H1 (cell line): Measurements from ENCODE around the gene KLKB1. TPM values are rescaled to one million over a fixed set of nuclear protein-coding genes. Genes with fewer than 3 reads are reported as not detected.

ENCODE experiments used
- CTCF ChIA-PET: fragments of 300-600 bp; sonication (Branson Sonifier 250); formaldehyde crosslinking; loops from one replicate; lab custom pipeline; 2021; ENCODE audit not compliant: partially characterized antibody; lab: Charles Lee
- POLR2A ChIA-PET: fragments of 300-600 bp; sonication (Branson Sonifier 250); formaldehyde crosslinking; loops from one replicate; lab custom pipeline; 2021; ENCODE audit warnings: inconsistent platforms; ENCODE audit not compliant: partially characterized antibody; lab: Charles Lee
- DNase-seq, 2 experiments: peaks; one replicate each; pipeline versions ENCODE4 v3.0.0 to v3.0.0-alpha.2; 2010 to 2022; ENCODE audit warnings: low spot score in 2 of 2, low read depth in 1 of 2, mixed read lengths in 1 of 2
- FAIRE-seq: peaks from 2 replicates; lab custom pipeline; 2011; peaks lifted over from hg19 to GRCh38; lab: Jason Lieb, UNC
- H2AFZ ChIP-seq: 2 replicates; pipeline ENCODE4 v1.8.1; 2012; ENCODE audit warnings: low read length, inconsistent platforms
- H2AK5ac ChIP-seq: 2 replicates; pipeline ENCODE4 v1.6.1; 2013; ENCODE audit warnings: low read depth, low read length
- H2BK120ac ChIP-seq: replicated peaks from 2 replicates; pipeline ENCODE3; 2013; ENCODE audit warnings: low read depth, low read length, inconsistent platforms
- H2BK12ac ChIP-seq: 2 replicates; pipeline ENCODE4 v1.6.1; 2013; ENCODE audit warnings: low read depth, low read length
- H2BK15ac ChIP-seq: 2 replicates; pipeline ENCODE4 v1.6.1; 2013; ENCODE audit warnings: low read length
- H2BK20ac ChIP-seq: 2 replicates; pipeline ENCODE4 v1.6.1; 2013; ENCODE audit warnings: low read length
- H2BK5ac ChIP-seq: 2 replicates; pipeline ENCODE4 v1.6.1; 2013; ENCODE audit warnings: low read depth, low read length
- H3K14ac ChIP-seq: 2 replicates; pipeline ENCODE4 v1.6.1; 2013; ENCODE audit warnings: inconsistent platforms; ENCODE audit not compliant: insufficient read length
- H3K18ac ChIP-seq: 2 replicates; pipeline ENCODE4 v1.6.1; 2013; ENCODE audit warnings: low read length; ENCODE audit errors: extremely low read depth
- H3K23ac ChIP-seq: 2 replicates; pipeline ENCODE4 v1.6.1; 2013; ENCODE audit warnings: inconsistent platforms; ENCODE audit not compliant: insufficient read length
- H3K23me2 ChIP-seq: 2 replicates; pipeline ENCODE4 v1.6.1; 2013; ENCODE audit warnings: low read depth, low read length
- H3K27ac ChIP-seq: 2 replicates; pipeline ENCODE4 v1.6.1; 2011; ENCODE audit warnings: low read depth, low read length, inconsistent platforms
- H3K27me3 ChIP-seq, 4 experiments: replicated peaks in 1 of 4; 1 replicate in 1 of 4; 2 replicates in 3 of 4; pipeline versions ENCODE4 v1.6.1 to v1.8.1; 2011 to 2013; ENCODE audit warnings: low read length in 3 of 4, mild to moderate bottlenecking in 3 of 4, inconsistent platforms in 2 of 4, mixed read lengths in 2 of 4, moderate library complexity in 1 of 4; ENCODE audit not compliant: control insufficient read depth in 3 of 4, insufficient read depth in 3 of 4; ENCODE audit errors: extremely low read depth in 1 of 4
- H3K36me3 ChIP-seq, 4 experiments: 2 replicates each; pipeline versions ENCODE4 v1.6.1 to v1.8.1; 2011 to 2013; ENCODE audit warnings: mild to moderate bottlenecking in 4 of 4, low read length in 3 of 4, moderate library complexity in 2 of 4, control low read depth in 1 of 4, inconsistent platforms in 1 of 4; ENCODE audit not compliant: insufficient read depth in 4 of 4, control insufficient read depth in 2 of 4
- H3K4ac ChIP-seq: replicated peaks from 2 replicates; pipeline ENCODE3; 2013; ENCODE audit warnings: low read length, low read depth, mixed read lengths, inconsistent platforms; ENCODE audit not compliant: insufficient read length
- H3K4me1 ChIP-seq, 4 experiments: replicated peaks in 1 of 4; 1 replicate in 1 of 4; 2 replicates in 3 of 4; pipeline versions ENCODE4 v1.6.1 to v1.8.1; 2011 to 2013; ENCODE audit warnings: low read length in 3 of 4, inconsistent platforms in 2 of 4, mixed read lengths in 1 of 4; ENCODE audit not compliant: insufficient read depth in 4 of 4, control insufficient read depth in 3 of 4
- H3K4me2 ChIP-seq, 2 experiments: 2 replicates each; pipeline versions ENCODE4 v1.6.1 to v1.8.1; 2011 to 2013; ENCODE audit warnings: low read depth in 2 of 2, low read length in 2 of 2, control low read depth in 1 of 2, inconsistent platforms in 1 of 2, mild to moderate bottlenecking in 1 of 2; ENCODE audit not compliant: insufficient read depth in 1 of 2
- H3K4me3 ChIP-seq, 4 experiments: fragments of 200-600, 300-600 bp in 1 of 4; sonication (generic), shearing (Covaris generic), sonication (Bioruptor Twin) in 1 of 4; 2 replicates each; pipeline versions ENCODE4 v1.5.1 to v1.8.1; 2011 to 2016; ENCODE audit warnings: low read length in 4 of 4, low read depth in 3 of 4, control low read depth in 2 of 4, inconsistent platforms in 2 of 4, mild to moderate bottlenecking in 2 of 4, mixed read lengths in 1 of 4, moderate library complexity in 1 of 4; ENCODE audit not compliant: insufficient read depth in 2 of 4; ENCODE audit errors: extremely low read depth in 1 of 4
- H3K56ac ChIP-seq: replicated peaks from 2 replicates; pipeline ENCODE3; 2013; ENCODE audit warnings: low read depth, mild to moderate bottlenecking, mixed read lengths, low read length, inconsistent platforms; ENCODE audit not compliant: insufficient read length
- H3K79me1 ChIP-seq: 2 replicates; pipeline ENCODE4 v1.6.1; 2013; ENCODE audit warnings: low read depth, low read length, control low read depth
- H3K79me2 ChIP-seq, 2 experiments: 2 replicates each; pipeline versions ENCODE4 v1.6.1 to v1.8.1; 2012 to 2013; ENCODE audit warnings: low read length in 2 of 2, mild to moderate bottlenecking in 2 of 2, inconsistent platforms in 1 of 2; ENCODE audit not compliant: insufficient read depth in 2 of 2, control insufficient read depth in 1 of 2
- H3K9ac ChIP-seq, 4 experiments: replicated peaks in 1 of 4; 1 replicate in 1 of 4; 2 replicates in 3 of 4; pipeline versions ENCODE4 v1.6.1 to v1.8.1; 2011 to 2013; ENCODE audit warnings: low read depth in 3 of 4, low read length in 3 of 4, control low read depth in 2 of 4, mild to moderate bottlenecking in 2 of 4, moderate library complexity in 2 of 4, inconsistent platforms in 1 of 4; ENCODE audit errors: extremely low read depth in 1 of 4
- H3K9me3 ChIP-seq, 2 experiments: 2 replicates each; pipeline versions ENCODE4 v1.6.1 to v1.8.1; 2012 to 2013; ENCODE audit warnings: mild to moderate bottlenecking in 2 of 2, moderate library complexity in 2 of 2, control low read depth in 1 of 2, inconsistent platforms in 1 of 2, low read depth in 1 of 2, low read length in 1 of 2, mixed read lengths in 1 of 2; ENCODE audit not compliant: insufficient read depth in 2 of 2
- H4K20me1 ChIP-seq, 2 experiments: replicated peaks in 1 of 2; 2 replicates each; pipeline versions ENCODE3 to v1.8.1; 2011 to 2013; ENCODE audit warnings: inconsistent platforms in 2 of 2, low read length in 2 of 2, mild to moderate bottlenecking in 1 of 2; ENCODE audit not compliant: insufficient read depth in 2 of 2, control insufficient read depth in 1 of 2
- H4K5ac ChIP-seq: 2 replicates; pipeline ENCODE4 v1.6.1; 2013; ENCODE audit warnings: low read length, low read depth, mixed read lengths, inconsistent platforms; ENCODE audit not compliant: insufficient read length
- H4K8ac ChIP-seq: 2 replicates; pipeline ENCODE4 v1.8.0; 2013; ENCODE audit warnings: mild to moderate bottlenecking, moderate library complexity, low read length, inconsistent platforms; ENCODE audit not compliant: insufficient read depth; ENCODE audit errors: extremely low read depth
- H4K91ac ChIP-seq: replicated peaks from 2 replicates; pipeline ENCODE3; 2013; ENCODE audit warnings: low read length, mixed read lengths, inconsistent platforms; ENCODE audit not compliant: insufficient read length
- E2F6 ChIP-seq: IDR thresholded peaks from 2 replicates; pipeline ENCODE4 v1.6.1; 2012; ENCODE audit warnings: inconsistent platforms
- EGR1 ChIP-seq: IDR thresholded peaks from 2 replicates; pipeline ENCODE4 v1.6.1; 2011; ENCODE audit warnings: low read depth, low read length, borderline replicate concordance
- GTF2F1 ChIP-seq: IDR thresholded peaks from 2 replicates; pipeline ENCODE4 v1.6.1; 2012; ENCODE audit warnings: low read depth, low read length, improper control_type of control experiment, borderline replicate concordance
- HDAC2 ChIP-seq, 2 experiments: fragments of 300-600 bp in 1 of 2; sonication (generic) in 1 of 2; IDR thresholded peaks; 2 replicates each; pipeline ENCODE4 v1.6.1; 2011 to 2012; ENCODE audit warnings: low read depth in 2 of 2, low read length in 2 of 2, mild to moderate bottlenecking in 2 of 2, moderate library complexity in 2 of 2, borderline replicate concordance in 1 of 2, inconsistent platforms in 1 of 2
- JUN ChIP-seq: IDR thresholded peaks from 2 replicates; pipeline ENCODE4 v1.6.1; 2011; ENCODE audit warnings: low read depth, mild to moderate bottlenecking, improper control_type of control experiment, low read length
- JUND ChIP-seq: IDR thresholded peaks from 2 replicates; pipeline ENCODE4 v1.6.1; 2011; ENCODE audit warnings: mild to moderate bottlenecking, improper control_type of control experiment, low read length
- MAX ChIP-seq: IDR thresholded peaks from 2 replicates; pipeline ENCODE4 v1.6.1; 2012; ENCODE audit warnings: inconsistent platforms
- RNF2 ChIP-seq: fragments of 200-900, 300-1000 bp; sonication (generic); IDR thresholded peaks from 2 replicates; pipeline ENCODE4 v1.7.1; 2016; ENCODE audit warnings: borderline replicate concordance, low read depth, mild to moderate bottlenecking, antibody characterized with exemption, low read length; ENCODE audit not compliant: poor library complexity, severe bottlenecking; ENCODE audit errors: missing control alignments
- TBP ChIP-seq: IDR thresholded peaks from 2 replicates; pipeline ENCODE4 v1.6.1; 2011; ENCODE audit warnings: low read depth, low read length, improper control_type of control experiment
- USF2 ChIP-seq: IDR thresholded peaks from 2 replicates; pipeline ENCODE4 v1.6.1; 2011; ENCODE audit warnings: low read length, improper control_type of control experiment
- WGBS, 2 experiments: shearing (Covaris generic) in 1 of 2; methylation state at CpG; one replicate each; pipeline versions ENCODE4 v1.1.6 to v1.1.7; 2013 to 2015; ENCODE audit warnings: low lambda C conversion rate in 2 of 2, mixed read lengths in 2 of 2, inconsistent platforms in 1 of 2, low coverage in 1 of 2, missing lambda C conversion rate in 1 of 2; ENCODE audit not compliant: insufficient replicate concordance in 2 of 2, insufficient coverage in 1 of 2, insufficient read length in 1 of 2; ENCODE audit errors: extremely low coverage in 1 of 2, missing lambda C conversion rate in 1 of 2; 5-methylcytosine and 5-hydroxymethylcytosine counted together
- polyA plus RNA-seq, 7 experiments: library from polyadenylated mRNA; depleted of rRNA in 3 of 7; stranded (reverse) in 5 of 7; unstranded in 2 of 7; fragments of >200 nt in 5 of 7; fragments of 200-250 nt in 2 of 7; gene quantifications; 1 replicate in 5 of 7; 2 replicates in 1 of 7; 4 replicates in 1 of 7; pipeline versions ENCODE4 v1.2.1 to v1.2.3, GENCODE V29; 2011 to 2013; ENCODE audit warnings: missing spikeins in 2 of 7, mixed read lengths in 2 of 7
- total RNA-seq: library from RNA; stranded (reverse); fragmentation: NEBNext Ultra II Directional; extraction: Animal tissue kit (Norgen Biotek cat#: 25700); gene quantifications from 2 replicates; pipeline ENCODE4 v1.2.1, GENCODE V29; 2021

Gene KLKB1
- total and polyA plus RNA-seq, 2 of the 8 experiments (the other 6 are each of a cell fraction or from before 2014, with no cell fraction given): 12.0 to 20.9 TPM

DNA sequence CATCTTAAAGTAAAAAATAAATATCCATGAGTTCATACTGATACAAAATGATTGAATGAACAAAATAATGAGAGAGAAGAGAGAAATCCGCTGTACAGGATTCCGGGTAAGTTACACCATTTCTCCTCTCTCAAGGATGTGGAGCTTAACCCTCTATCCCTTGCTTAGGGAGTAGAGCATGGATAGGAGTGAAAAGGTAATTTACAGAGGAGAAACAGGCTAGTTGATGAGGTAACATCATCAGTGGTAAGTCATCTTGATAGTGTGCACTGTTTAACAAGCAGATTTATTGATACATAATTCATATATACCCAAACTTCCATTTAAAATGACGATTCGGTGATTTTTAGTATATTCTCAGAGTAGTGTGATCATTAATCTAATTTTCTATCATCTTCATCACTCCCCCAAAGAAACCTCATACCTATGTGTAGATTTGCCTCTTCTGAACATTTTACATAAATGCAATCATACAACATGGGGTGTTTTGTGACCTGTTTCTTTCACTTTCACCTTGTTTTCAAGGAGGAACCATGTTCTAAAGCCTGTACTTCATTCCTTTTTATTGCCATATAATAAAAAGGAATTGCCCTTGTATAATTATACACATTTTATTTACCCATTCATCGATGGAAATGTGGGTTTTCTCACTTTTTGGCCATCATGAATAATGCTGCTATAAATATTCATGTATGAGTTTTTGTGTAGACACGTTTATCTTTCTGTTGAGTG, 73.5 kb downstream of the KLKB1 start:
- Histone ChIP-seq H3K9ac (no peak overlapping the region), H3K4me3 (no peak overlapping the region), H3K36me3 (no peaks in the 10 kb centered on the region), H2BK15ac (no peak overlapping the region), H2BK20ac (no peak overlapping the region), H3K79me1 (no peaks in the 10 kb centered on the region), H3K79me2 (no peaks in the 10 kb centered on the region), H2BK120ac (no peak overlapping the region), H3K23ac (no peak overlapping the region), H2AFZ (no peak overlapping the region), H2AK5ac (no peak overlapping the region), H3K4me2 (no peak overlapping the region), H3K27me3 (peaks cover 0 to 5% (median 2%) of the 10 kb centered on the region in 4 experiments; a peak in 3 of 7 replicates), H2BK5ac (no peak overlapping the region), H3K23me2 (peaks cover 6% of the 10 kb centered on the region), H3K27ac (no peak overlapping the region), H3K4ac (no peak overlapping the region), H2BK12ac (no peak overlapping the region), H4K5ac (no peak overlapping the region), H4K20me1 (peaks cover 0 to 4% of the 10 kb centered on the region in 2 experiments), H3K4me1 (peaks cover 0 to 7% (median 0%) of the 10 kb centered on the region in 4 experiments; a peak in 3 of 7 replicates), H3K18ac (no peak overlapping the region), H3K56ac (no peak overlapping the region), H3K14ac (no peak overlapping the region), H4K8ac (no peak overlapping the region), H3K9me3 (no peaks in the 10 kb centered on the region), H4K91ac (no peak overlapping the region)
- POLR2A ChIA-PET: no interaction called here
- no peak for DNase-seq
- CTCF ChIA-PET: interaction anchor here (0.8 to 1.6 kb wide), 2 partner anchors 253 to 286 kb away, joined by 3 to 5 read pairs; no protein-coding TSS in a partner anchor
- 89% methylated on average over 6 of the region's 6 CpGs; no CpG with 5 or more reads in 1 of the 2 experiments for WGBS, 2 experiments
- FAIRE-seq: no peak
- no peak for TF ChIP-seq E2F6
- no peak for TF ChIP-seq TBP
- no peak for TF ChIP-seq HDAC2 (IDR thresholded peaks at IDR 0.05; ENCODE audit: borderline replicate concordance in 1 of 2, low read depth in 2 of 2, low read length in 2 of 2)
- TF ChIP-seq USF2: no peak
- no peak for TF ChIP-seq MAX
- TF ChIP-seq GTF2F1: no peak
- no peak for TF ChIP-seq EGR1
- TF ChIP-seq JUN: no peak
- TF ChIP-seq JUND: no peak
- TF ChIP-seq RNF2: no peak
